GM18499 (cell line): ENCODE measurements around the gene TMPRSS4.

Experiments
- ATAC-seq: cut with Tn5 transposase; IDR thresholded peaks from one replicate; pipeline ENCODE4 v1.9.1; 2021; ENCODE audit warnings: moderate number of reproducible peaks; ENCODE audit not compliant: insufficient read depth, unreplicated experiment

TMPRSS4 gene, protein sequence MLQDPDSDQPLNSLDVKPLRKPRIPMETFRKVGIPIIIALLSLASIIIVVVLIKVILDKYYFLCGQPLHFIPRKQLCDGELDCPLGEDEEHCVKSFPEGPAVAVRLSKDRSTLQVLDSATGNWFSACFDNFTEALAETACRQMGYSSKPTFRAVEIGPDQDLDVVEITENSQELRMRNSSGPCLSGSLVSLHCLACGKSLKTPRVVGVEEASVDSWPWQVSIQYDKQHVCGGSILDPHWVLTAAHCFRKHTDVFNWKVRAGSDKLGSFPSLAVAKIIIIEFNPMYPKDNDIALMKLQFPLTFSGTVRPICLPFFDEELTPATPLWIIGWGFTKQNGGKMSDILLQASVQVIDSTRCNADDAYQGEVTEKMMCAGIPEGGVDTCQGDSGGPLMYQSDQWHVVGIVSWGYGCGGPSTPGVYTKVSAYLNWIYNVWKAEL

DNA sequence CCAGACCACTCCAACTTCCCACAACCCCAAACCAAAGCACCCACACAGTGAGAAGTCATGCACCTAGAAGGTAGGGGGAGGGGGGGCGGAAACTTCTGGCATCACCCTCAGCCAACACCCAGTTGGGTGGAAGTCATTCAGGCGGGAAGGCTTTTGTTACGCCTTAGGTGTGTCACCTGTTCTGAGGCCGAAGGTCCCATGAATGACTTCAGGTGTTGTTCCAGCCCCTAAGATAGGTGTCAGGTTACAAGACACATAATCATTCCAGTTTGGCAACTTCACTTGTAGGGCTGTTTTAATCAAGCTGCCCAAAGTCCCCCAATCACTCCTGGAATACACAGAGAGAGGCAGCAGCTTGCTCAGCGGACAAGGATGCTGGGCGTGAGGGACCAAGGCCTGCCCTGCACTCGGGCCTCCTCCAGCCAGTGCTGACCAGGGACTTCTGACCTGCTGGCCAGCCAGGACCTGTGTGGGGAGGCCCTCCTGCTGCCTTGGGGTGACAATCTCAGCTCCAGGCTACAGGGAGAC lies at the start of gene TMPRSS4:
Gene TMPRSS4, plus strand, starts transcription at position 325 of the 528 bp plus-strand sequence. CDS start 225 bp downstream, outside the sequence.
- ATAC-seq, result no peak

DNA sequence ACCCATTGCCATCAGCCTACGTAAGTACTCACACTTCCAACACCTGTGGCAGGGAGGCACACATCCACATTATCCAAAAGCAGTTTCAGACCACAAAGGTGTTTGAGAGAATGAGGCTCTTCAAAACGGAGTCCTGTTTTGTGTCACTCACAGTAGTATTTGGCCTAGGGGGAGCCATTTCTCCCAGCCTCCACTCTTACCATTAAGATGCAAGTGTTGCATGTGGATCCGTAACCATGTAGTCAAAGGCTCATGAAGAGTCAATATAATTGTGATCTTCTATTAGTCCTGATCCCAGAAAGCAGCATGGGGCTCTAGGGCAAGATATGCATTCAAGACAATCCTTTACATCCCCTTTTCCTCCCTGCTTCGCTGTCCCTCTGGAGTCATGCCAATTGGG lies 49.2 kb upstream of the TMPRSS4 start:
- ATAC-seq, result no peak

DNA sequence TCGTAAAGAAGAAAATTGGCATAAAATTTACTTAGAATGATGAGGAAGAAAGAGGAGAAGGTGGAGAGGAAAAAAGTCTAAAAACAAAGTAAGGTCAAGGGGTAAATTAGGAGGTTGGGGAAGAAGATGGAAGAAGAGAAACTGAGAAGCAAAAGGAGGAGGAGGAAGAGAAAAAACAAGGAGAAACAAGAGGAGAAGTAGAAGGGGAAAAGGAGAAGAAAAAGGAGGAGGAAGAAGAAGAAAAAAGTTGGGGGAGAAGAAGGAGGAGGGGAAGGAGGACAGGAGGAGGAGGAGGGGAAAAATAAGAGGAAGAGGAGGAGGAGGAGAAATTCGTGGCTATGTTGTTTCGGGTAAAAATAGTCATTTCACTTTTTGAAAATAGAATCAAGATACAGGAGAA lies 48.3 kb upstream of the TMPRSS4 start:
- no peak for ATAC-seq

DNA sequence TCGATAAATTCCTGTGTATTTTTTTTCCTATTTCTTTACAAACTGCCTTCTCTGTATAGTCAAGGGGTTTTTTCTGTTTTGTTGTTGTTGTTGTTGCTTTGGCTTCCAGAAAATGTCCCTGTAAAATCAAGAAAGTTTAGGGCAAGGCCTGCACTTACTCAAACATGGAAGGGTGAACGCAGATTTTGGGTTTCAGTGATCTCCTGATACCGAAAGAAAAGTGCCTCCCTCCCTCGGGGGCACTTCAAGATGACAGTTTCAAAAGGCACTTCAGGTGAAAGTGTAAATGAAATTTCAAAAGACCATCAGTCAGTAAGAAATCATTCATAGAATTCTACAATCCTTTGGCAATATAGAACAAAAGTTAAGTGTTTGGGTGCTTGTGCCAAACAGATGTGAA lies 43.4 kb upstream of the TMPRSS4 start:
- no peak for ATAC-seq

DNA sequence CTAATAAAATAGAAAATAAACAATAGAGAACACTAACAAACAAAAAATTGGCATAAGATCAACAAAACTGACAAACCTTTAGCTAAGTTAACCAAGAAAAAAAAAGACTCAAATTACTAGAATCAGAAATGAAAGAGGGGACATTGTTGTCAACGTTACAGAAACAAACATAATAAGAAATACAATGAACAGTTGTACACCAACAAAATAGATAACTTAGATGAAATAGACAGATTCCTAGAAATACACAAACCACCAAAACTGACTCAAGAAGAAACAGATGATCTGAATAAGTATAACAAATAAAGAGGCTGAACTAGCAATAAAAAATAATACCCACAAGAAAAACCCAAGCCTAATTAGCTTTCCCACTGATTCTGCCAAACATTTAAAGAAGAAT lies 34.7 kb upstream of the TMPRSS4 start:
- no peak for ATAC-seq

DNA sequence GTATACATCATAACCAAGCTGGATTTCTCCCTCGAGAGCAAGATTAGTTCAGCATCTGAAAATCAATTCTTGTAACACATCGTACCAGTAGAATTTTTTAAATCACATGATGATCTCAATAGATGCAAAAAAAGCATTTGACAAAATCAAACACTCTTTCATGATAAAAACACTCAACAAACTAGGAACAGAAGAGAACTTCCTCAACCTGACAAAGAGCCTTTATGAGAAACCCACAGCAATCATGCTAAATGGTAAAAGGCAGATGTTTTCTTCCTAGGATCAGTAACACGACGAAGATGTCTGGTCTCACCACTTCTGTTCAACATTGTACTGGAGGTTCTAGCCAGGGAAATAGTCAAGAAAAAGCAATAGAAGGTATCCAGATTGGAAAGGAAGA lies 34.1 kb upstream of the TMPRSS4 start:
- ATAC-seq, result no peak

DNA sequence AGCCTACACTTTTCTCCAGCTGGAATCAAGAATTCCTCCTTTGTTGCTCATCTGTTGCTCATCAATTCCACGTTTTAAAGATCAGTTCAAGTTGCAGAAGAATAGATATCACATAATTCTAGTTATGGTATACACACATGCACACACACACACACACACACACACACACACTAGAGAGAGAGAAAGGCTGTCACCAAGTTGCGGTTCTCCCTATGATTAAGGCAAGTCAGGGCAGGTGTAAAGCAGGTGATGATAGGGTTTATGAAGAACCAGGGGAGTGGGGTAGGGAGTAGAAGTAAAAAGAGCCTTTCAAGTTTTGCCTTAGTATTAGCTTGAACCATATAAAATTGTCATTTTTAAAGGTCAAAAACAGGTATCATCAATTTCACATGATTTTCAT lies 31.7 kb upstream of the TMPRSS4 start:
- ATAC-seq, result no peak

DNA sequence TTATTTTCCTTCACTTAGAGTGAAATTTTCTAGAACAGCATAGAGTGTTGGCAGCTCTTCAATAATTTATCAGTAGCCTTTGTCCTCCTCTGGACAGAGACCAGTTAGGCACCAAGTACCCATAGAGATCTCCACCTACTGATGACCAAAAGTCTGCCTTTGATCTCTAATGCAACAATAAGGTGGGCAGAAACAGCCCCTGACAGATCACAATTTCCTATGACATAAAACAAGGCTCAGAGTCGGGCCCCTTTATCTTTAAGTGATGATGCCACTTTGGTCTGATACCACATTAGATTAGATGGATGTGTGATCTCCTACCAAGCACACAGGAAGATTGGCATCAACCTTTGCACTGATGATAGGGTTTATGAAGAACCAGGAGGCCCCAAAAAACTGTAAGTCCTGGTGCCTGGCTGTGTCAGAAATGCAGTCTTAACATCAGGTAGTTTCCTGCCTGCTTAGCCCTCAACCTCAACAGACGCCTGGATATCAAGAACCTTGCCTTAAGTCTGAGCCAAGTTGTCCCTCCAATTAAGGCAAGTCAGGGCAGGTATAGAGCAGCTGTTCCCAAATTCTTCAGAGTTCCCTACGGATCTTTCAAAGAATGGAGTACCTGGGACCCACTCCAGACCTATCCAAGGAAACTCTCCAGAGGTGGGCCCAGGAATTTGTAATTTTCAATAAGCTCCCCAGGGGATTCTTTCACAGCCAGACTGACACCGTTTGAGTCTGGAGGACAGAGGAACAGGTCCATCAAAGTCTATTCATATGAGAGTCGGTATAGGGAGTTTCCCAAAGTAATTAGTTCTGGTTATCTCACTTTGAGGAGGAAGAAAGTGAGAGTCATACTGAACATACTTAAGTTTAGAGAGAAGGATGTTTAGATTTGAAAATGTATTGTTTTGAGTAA lies 30.6 kb upstream of the TMPRSS4 start:
- ATAC-seq, result no peak

DNA sequence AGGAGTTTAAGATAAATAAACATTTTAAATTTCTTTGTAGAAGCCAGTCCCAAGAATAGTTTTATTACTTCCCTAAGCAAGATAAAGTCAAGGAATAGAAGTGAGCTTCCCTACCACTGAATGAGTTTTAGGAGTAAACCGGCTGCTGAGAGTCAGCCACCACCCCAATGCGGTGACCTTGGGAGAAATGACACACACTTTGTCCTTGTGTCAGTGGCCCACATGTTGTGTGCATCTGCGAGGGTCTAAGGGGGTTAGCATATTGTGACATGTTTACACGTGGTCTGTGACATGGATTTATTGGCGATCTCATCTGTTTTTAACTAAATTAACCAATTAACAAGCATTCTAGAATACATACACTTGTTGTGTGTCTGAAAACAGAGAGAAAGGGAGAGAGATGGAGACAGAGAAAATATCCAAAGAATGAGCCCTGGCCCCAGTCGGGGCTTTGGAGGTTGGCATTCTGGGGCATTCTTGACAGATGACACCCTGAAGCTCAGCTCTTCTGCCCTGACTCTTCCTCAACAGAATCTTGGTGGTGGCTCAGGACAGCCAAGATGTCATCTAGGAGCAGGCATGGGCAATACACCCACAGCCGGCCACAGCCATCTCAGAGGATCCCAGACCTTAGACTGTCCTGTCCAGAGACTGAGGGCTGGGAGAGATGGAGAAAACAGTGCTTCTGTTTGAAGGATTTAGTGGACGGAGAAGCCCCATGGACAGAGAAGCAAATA lies 29.7 kb upstream of the TMPRSS4 start:
- ATAC-seq, result no peak

DNA sequence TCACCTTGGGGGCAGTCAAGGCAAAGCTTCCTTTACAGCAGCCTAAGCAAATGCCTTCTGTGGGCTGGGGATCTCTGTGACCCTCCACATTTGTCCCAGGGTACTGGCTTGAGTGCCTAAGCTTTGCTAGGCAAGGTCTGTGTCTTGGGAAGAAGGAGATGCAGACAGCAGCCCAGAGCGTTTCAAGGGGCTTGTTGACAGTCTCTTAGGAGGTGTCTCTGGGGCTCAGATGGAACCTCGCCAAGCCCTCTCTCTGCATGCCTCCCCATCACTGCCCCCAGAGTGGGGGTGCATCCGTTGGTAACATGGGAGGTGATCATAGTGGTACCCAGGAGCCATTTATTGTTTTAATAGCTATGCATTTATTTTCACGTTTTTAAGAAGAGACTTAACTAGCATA lies 29.1 kb upstream of the TMPRSS4 start:
- ATAC-seq, result no peak

DNA sequence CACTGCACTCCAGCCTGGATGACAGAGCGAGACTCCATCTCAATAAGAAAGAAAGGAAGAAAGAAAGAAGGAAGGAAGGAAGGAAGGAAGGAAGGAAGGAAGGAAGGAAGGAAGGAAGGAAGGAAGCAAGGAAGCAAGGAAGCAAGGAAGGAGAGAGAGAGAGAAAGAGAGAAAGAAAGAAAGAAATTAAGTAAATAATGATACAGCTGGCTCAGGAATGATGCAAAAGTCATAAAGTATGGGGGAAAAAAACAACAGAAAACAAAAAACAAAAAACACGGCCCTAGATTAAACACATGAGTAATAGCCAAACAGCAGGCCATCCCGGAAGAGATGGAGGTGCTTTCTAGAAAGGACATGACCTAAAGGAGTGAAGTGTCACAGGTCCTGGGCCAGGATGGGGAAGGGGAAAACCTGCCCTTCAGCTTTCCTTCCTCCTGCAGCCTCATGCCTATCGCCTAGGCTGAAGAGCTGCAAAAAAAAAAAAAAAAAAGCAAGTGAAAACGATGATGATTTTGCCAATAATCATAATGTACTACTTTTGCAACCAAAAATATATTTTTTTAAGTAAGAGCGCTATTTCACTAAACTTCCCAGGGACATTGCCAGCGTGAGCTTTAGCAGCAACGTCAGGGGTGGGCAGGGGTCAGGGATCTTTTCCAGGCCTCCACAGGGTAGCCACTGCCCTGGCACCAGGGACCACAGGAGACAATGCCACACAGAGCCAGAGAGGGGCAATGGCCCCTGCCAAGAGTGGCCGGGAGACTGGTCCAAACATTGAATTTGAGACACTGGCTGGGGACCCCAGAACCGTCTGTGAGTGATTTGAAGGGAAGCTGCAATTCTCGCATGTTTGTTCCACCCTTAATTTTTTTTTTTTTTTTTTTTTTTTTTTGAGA lies 28.2 kb upstream of the TMPRSS4 start:
- no peak for ATAC-seq

DNA sequence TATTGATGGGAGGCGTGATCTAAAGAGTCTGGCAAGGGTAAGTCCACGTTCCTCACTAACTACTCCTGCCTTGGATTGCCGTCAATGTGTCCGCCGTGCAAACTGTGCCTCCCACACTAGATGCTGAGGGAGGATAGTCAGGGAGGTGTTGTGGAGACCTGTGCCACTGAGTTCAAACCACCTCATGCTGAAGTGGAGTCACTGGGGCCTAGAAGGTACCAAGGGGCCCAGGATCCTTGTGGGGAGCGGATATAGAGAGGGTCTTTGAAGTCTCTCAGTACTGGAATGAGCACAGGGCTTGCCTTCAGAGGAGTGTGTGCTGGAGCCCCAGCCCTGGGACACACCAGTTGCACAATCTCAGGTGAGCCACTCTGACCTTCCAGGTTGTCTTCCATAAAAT lies 27.1 kb upstream of the TMPRSS4 start:
- ATAC-seq, result no peak

DNA sequence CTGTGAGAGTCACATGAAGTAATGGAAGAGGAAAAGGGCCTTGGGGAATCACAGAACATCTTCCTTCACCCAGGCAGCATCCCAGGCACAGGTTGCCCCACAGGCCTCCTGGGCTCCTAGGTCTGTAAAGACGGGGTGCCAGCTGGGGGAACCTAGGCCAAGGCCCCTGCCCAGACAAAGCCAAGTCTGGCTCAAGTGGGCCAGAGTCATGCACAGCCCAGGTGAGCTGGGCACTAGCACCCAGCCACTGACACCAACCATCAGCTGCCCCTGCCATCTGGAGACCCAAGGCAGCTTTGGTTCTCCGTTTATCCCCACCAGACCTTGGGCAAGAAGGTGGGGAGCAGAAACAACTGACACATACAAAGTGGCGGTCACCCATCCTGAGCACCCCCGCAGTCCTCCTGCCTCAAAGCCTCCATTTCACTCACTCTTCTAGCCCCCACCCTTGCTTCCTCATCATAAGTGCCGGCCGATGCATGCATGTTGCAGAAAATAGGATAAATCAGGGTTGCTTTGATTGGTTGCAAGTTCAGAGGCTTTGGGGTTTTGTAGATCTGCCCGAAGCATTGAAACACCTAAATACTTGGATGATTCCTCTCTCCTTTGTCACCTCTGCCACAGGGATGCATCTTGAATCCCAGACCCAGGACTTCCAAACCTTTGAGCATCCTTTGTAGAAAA lies 26.5 kb upstream of the TMPRSS4 start:
- ATAC-seq, result no peak

DNA sequence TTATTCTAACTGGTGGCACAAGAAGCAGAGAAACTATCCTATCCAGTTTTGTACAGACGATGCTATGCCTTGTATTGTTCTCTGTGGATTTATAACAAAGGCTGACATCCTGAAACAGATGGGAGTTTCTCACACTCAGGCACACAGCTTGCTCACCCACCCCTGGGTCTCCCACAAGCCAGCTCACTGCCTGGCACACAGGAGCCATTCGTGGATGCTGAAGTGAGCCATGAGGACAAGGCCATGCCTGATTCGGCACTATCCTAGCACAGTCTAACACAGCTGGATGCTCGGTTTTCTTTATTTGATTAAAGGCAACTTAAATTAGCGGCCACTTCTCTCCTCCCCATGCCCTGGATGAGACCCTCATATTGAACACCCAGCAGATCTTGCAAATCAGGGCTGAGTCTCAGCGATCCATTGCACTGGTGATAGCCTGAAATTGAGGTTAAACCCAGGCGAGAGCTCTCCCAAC lies 25.7 kb upstream of the TMPRSS4 start:
- ATAC-seq, result no peak

DNA sequence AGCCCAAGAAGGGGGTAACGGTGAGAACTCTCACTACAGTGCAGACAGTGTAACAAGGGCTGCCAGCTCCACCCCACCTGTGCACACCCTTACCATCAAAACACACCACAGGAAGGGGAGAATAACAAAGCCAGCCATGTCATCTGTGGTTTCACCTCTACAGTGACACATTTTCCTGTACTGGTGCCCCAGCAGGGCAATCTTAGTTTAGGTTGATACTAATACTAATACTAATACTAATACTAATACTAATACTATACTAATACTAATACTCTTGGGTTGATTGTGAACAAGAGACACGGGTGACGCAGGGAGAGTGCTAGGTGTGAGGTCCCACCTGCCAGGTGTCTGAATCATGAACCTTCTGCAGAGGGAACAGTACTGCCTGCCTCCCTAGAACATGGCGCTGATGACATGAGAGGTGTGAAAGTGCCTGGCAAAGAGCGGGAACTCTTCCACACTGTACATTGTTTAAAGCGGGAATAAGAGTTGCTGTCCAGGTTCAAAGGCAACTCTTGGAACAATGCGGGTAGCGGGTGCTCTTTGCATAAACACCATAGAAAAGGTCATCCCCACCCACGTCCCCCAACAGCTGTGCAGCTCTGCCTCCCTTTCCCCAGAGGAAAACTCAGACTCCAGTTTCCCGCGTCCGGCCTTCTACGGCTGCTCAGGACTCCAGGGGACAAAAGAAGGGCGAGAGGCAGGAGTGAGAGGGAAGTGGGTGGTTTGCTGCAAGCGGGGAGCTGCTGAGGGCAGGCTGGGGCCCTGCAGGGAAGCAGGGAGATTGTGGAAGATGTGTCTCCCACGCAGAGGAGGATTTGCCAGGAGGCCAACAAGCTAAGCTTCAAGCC lies 25.0 kb upstream of the TMPRSS4 start:
- ATAC-seq, result no peak

DNA sequence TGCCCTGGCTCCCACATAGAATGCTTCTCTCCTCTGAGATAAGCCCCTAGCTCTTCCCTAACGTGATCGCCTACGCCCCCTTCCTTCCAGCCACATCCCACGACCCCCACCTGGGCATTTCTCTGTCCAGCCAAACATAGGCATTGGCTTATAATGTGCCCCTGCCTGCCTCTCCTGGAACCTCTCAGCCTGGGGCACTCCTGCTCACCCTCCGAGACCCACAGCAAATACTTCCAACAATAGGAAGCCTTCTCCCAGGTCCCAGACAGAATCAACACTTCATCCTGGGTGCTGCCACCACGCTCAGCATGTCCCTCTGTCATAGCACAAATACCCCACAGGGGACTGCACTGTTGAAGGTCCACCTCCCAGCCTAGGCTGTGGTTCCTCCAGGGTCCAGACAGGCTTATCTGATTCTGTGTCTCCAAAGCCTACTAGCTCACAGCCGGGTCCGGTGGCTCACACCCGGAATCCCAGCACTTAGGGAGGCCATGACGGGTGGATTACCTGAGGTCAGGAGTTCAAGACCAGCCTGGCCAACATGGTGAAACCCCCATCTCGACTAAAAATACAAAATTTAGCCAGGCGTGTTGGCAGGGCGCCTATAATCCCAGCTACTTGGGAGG lies 24.2 kb upstream of the TMPRSS4 start:
- no peak for ATAC-seq
